HEK293 (cell line): ENCODE data around the gene SVOPL.

Source experiments
- CTCF ChIA-PET: fragments of 350-600 bp; formaldehyde crosslinking; extraction: SDS; loops from one replicate; lab custom pipeline; 2021; ENCODE audit warnings: antibody characterized with exemption; lab: Yijun Ruan, JAX
- POLR2A ChIA-PET: fragments of 300-600 bp; formaldehyde crosslinking; extraction: SDS; loops from one replicate; lab custom pipeline; 2020; ENCODE audit warnings: antibody characterized with exemption, inconsistent platforms; lab: Yijun Ruan, JAX
- H3K27ac ChIP-seq: fragments of 200-500 bp; sonication (Bioruptor generic); 2 replicates; pipeline ENCODE4 v1.5.1; 2014; ENCODE audit warnings: low read depth, low read length, control low read depth, inconsistent platforms; ENCODE audit errors: extremely low read depth
- H3K36me3 ChIP-seq, 2 experiments: fragments of 200-500 bp in 1 of 2; sonication (Bioruptor generic) in 1 of 2; 1 replicate in 1 of 2; 2 replicates in 1 of 2; pipeline ENCODE4 v1.5.1; 2014 to 2017; ENCODE audit warnings: inconsistent platforms in 2 of 2, low read length in 2 of 2; ENCODE audit not compliant: control insufficient read depth in 2 of 2, insufficient read depth in 1 of 2
- H3K4me1 ChIP-seq: fragments of 200-500 bp; sonication (Bioruptor generic); 2 replicates; pipeline ENCODE4 v1.5.1; 2014; ENCODE audit warnings: mild to moderate bottlenecking, low read length, inconsistent platforms; ENCODE audit not compliant: control insufficient read depth, insufficient read depth
- H3K4me3 ChIP-seq: 2 replicates; pipeline ENCODE4 v1.5.1; 2011; ENCODE audit warnings: low read depth, mild to moderate bottlenecking, control low read depth, low read length, moderate library complexity
- H3K9me3 ChIP-seq: fragments of 200-500 bp; sonication (Bioruptor generic); 2 replicates; pipeline ENCODE4 v1.5.1; 2014; ENCODE audit warnings: low read depth, low read length, inconsistent platforms; ENCODE audit not compliant: control insufficient read depth, insufficient read depth
- HOXA7 ChIP-seq: sonication (generic); formaldehyde crosslinking; IDR thresholded peaks from 2 replicates; pipeline ENCODE4 v1.8.1; 2022; ENCODE audit warnings: missing genetic modification reagents, borderline replicate concordance
- KLF7 ChIP-seq: fragments of 450-650 bp; formaldehyde crosslinking; IDR thresholded peaks from 2 replicates; pipeline ENCODE4 v1.5.1; 2016; ENCODE audit warnings: missing biosample characterization, missing genetic modification characterization, borderline replicate concordance
- ZFP3 ChIP-seq: fragments of 450-650 bp; formaldehyde crosslinking; IDR thresholded peaks from 2 replicates; pipeline ENCODE4 v1.5.1; 2016; ENCODE audit warnings: low read depth, missing biosample characterization, missing genetic modification characterization
- ZNF121 ChIP-seq: fragments of 450-650 bp; formaldehyde crosslinking; IDR thresholded peaks from 2 replicates; pipeline ENCODE4 v1.5.1; 2016; ENCODE audit warnings: missing biosample characterization, missing genetic modification characterization
- ZNF138 ChIP-seq: fragments of 450-650 bp; formaldehyde crosslinking; IDR thresholded peaks from 2 replicates; pipeline ENCODE4 v1.5.1; 2016; ENCODE audit warnings: missing biosample characterization, missing genetic modification characterization, borderline replicate concordance
- ZNF155 ChIP-seq: fragments of 450-650 bp; formaldehyde crosslinking; IDR thresholded peaks from 2 replicates; pipeline ENCODE4 v1.5.1; 2016; ENCODE audit warnings: missing biosample characterization, missing genetic modification characterization
- ZNF24 ChIP-seq: fragments of 450-650 bp; formaldehyde crosslinking; IDR thresholded peaks from 2 replicates; pipeline ENCODE4 v1.5.1; 2016; ENCODE audit warnings: missing biosample characterization, missing genetic modification characterization
- ZNF302 ChIP-seq: fragments of 450-650 bp; formaldehyde crosslinking; IDR thresholded peaks from 2 replicates; pipeline ENCODE4 v1.5.1; 2016; ENCODE audit warnings: missing biosample characterization, missing genetic modification characterization, low read depth
- ZNF521 ChIP-seq: fragments of 450-650 bp; formaldehyde crosslinking; IDR thresholded peaks from 2 replicates; pipeline ENCODE4 v1.5.1; 2017; ENCODE audit warnings: missing biosample characterization, mild to moderate bottlenecking, missing genetic modification characterization
- ZNF555 ChIP-seq: fragments of 450-650 bp; formaldehyde crosslinking; conservative IDR thresholded peaks from 2 replicates; pipeline ENCODE4 v1.5.1; 2017; ENCODE audit warnings: missing biosample characterization, mild to moderate bottlenecking, missing genetic modification characterization, inconsistent platforms
- ZNF707 ChIP-seq: fragments of 450-650 bp; formaldehyde crosslinking; IDR thresholded peaks from 2 replicates; pipeline ENCODE4 v1.5.1; 2016; ENCODE audit warnings: missing biosample characterization, missing genetic modification characterization
- ZNF768 ChIP-seq: fragments of 450-650 bp; formaldehyde crosslinking; IDR thresholded peaks from 2 replicates; pipeline ENCODE4 v1.5.1; 2018; ENCODE audit warnings: missing biosample characterization, mild to moderate bottlenecking, missing genetic modification characterization
- ZNF791 ChIP-seq: fragments of 450-650 bp; formaldehyde crosslinking; IDR thresholded peaks from 2 replicates; pipeline ENCODE4 v1.5.1; 2016; ENCODE audit warnings: missing biosample characterization, missing genetic modification characterization
- ZNF830 ChIP-seq: fragments of 450-650 bp; IDR thresholded peaks from 2 replicates; pipeline ENCODE4 v1.5.0; 2018; ENCODE audit warnings: missing biosample characterization, missing genetic modification characterization, low read depth, mild to moderate bottlenecking, moderate library complexity
- TF ChIP-seq, protein P1 (sequence below): fragments of 450-650 bp; formaldehyde crosslinking; IDR thresholded peaks from 2 replicates; pipeline ENCODE4 v1.5.1; 2016; ENCODE audit warnings: missing biosample characterization, missing genetic modification characterization
- TF ChIP-seq, protein P2 (sequence below): fragments of 450-650 bp; formaldehyde crosslinking; IDR thresholded peaks from 2 replicates; pipeline ENCODE4 v1.5.1; 2016; ENCODE audit warnings: missing biosample characterization, missing genetic modification characterization
- TF ChIP-seq, protein P3 (sequence below): fragments of 450-650 bp; formaldehyde crosslinking; IDR thresholded peaks from 2 replicates; pipeline ENCODE4 v1.5.1; 2016; ENCODE audit warnings: missing biosample characterization, missing genetic modification characterization, low read depth
- TF ChIP-seq, protein P4 (sequence below): fragments of 450-650 bp; formaldehyde crosslinking; IDR thresholded peaks from 2 replicates; pipeline ENCODE4 v1.5.1; 2016; ENCODE audit warnings: missing biosample characterization, missing genetic modification characterization
- TF ChIP-seq, protein P5 (sequence below): fragments of 450-650 bp; formaldehyde crosslinking; conservative IDR thresholded peaks from 2 replicates; pipeline ENCODE4 v1.5.1; 2016; ENCODE audit warnings: low read depth, missing biosample characterization, missing genetic modification characterization

The SVOPL gene

DNA sequence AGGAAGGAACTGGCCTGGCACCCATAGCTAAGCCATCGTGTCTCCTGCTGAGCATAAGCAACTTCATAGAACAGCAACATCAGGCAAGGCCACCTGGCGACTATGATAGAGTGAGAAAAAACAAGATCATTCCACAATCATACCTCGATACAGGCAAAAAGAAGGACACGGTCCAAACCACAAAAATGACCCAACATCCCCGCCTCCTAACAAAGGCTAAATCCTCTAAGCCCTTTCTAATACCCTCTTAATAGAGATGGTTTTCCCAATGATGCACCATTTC lies 40.2 kb upstream of the SVOPL start:
- Histone ChIP-seq H3K27ac (no peak overlapping the region), H3K36me3 (no peaks in the 10 kb centered on the region), H3K4me3 (no peak overlapping the region), H3K4me1 (no peaks in the 10 kb centered on the region), H3K9me3 (no peaks in the 10 kb centered on the region)
- CTCF ChIA-PET, result no interaction called here
- TF ChIP-seq ZNF830 (tag by site-specific recombination) (no peak), ZNF24 (tag by site-specific recombination) (no peak), ZNF768 (tag by site-specific recombination) (no peak), ZNF707 (tag by site-specific recombination) (no peak), ZNF138 (tag by site-specific recombination) (no peak), ZNF555 (no peak), ZNF791 (tag by site-specific recombination) (no peak), ZNF302 (no peak), ZFP3 (no peak), ZNF521 (tag by site-specific recombination) (no peak)
- TF ChIP-seq, protein P1, sequence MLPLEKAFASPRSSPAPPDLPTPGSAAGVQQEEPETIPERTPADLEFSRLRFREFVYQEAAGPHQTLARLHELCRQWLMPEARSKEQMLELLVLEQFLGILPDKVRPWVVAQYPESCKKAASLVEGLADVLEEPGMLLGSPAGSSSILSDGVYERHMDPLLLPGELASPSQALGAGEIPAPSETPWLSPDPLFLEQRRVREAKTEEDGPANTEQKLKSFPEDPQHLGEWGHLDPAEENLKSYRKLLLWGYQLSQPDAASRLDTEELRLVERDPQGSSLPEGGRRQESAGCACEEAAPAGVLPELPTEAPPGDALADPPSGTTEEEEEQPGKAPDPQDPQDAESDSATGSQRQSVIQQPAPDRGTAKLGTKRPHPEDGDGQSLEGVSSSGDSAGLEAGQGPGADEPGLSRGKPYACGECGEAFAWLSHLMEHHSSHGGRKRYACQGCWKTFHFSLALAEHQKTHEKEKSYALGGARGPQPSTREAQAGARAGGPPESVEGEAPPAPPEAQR (tag by site-specific recombination), result no peak
- TF ChIP-seq, protein P2, sequence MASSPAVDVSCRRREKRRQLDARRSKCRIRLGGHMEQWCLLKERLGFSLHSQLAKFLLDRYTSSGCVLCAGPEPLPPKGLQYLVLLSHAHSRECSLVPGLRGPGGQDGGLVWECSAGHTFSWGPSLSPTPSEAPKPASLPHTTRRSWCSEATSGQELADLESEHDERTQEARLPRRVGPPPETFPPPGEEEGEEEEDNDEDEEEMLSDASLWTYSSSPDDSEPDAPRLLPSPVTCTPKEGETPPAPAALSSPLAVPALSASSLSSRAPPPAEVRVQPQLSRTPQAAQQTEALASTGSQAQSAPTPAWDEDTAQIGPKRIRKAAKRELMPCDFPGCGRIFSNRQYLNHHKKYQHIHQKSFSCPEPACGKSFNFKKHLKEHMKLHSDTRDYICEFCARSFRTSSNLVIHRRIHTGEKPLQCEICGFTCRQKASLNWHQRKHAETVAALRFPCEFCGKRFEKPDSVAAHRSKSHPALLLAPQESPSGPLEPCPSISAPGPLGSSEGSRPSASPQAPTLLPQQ, result no peak
- TF ChIP-seq, protein P3, sequence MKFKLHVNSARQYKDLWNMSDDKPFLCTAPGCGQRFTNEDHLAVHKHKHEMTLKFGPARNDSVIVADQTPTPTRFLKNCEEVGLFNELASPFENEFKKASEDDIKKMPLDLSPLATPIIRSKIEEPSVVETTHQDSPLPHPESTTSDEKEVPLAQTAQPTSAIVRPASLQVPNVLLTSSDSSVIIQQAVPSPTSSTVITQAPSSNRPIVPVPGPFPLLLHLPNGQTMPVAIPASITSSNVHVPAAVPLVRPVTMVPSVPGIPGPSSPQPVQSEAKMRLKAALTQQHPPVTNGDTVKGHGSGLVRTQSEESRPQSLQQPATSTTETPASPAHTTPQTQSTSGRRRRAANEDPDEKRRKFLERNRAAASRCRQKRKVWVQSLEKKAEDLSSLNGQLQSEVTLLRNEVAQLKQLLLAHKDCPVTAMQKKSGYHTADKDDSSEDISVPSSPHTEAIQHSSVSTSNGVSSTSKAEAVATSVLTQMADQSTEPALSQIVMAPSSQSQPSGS (tag by site-specific recombination), result no peak
- TF ChIP-seq, all 188 proteins: peak for 0
- POLR2A ChIA-PET, result no interaction called here

DNA sequence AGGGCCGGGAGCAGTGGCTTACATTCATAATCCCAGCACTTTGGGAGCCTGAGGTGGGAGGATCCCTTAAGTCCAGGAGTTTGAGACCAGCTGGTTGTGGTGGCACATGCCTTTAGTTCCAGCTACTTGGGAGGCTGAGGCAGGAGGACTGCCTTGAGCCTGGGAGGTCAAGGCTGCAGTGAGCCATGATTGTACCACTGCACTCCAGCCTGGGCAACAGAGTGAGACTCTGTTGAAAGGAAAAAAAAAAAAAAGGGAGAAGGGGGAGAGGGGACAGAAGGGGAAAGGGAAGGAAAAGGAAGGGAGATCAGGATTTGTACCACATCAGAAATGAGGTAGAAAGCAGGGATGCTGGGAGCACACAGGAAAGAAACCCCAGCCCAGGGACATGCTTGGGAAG lies 38.7 kb upstream of the SVOPL start:
- no peak overlapping the region for H3K4me3 ChIP-seq
- no peaks in the 10 kb centered on the region for H3K36me3 ChIP-seq
- no peaks in the 10 kb centered on the region for H3K4me1 ChIP-seq
- POLR2A ChIA-PET, result no interaction called here
- H3K9me3 ChIP-seq, result no peaks in the 10 kb centered on the region
- TF ChIP-seq HOXA7 (CRISPR knock-in tag), result no peak
- TF ChIP-seq, all 188 proteins: peak for 0
- H3K27ac ChIP-seq, result no peak overlapping the region
- CTCF ChIA-PET, result interaction anchor here (1.4 to 2.3 kb wide), 2 partner anchors 81 to 578 kb away, joined by 4 to 39 read pairs; no protein-coding TSS in a partner anchor

DNA sequence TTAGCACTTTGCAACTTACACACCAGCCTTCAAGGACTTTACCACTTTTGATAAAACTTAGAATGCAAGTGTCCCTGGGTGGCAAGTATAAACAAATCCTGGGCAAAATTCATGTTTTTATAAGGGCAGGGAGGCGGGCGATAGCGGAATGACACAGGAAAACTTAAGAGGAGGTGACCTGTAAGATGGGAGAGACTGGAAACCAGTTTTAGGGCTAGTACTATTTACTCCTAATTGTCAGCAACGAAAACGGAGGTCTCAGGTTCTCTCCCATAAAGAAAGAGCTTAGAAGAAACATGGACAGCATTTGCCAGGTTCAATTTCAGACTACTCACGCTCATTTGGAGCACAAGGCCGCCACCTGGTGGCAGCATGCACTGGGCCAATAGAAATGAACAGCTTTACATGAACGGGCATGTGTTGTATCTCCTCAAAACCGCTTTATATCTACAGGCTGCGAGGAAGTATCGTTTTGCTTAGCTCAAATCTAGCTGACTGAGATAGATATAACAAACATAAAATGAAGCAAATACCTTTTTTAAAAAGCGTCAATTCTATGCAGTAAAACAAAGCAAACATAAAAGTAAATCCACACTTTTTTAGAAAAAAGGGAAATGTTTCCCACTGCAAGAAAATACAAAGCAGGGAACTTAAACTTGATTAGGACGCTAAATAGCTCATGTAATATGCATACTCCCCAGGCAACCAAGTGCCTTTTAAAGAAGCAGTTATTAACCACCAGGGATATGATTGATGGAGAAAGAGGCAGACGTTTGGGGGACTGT lies 37.6 kb upstream of the SVOPL start:
- H3K36me3 ChIP-seq, result no peaks in the 10 kb centered on the region
- no peak overlapping the region for H3K4me3 ChIP-seq
- H3K9me3 ChIP-seq, result no peaks in the 10 kb centered on the region
- POLR2A ChIA-PET, result interaction anchor here (0.5 to 1.1 kb wide), 2 partner anchors 577 to 736 kb away, joined by 4 to 6 read pairs; no protein-coding TSS in a partner anchor
- H3K4me1 ChIP-seq, result no peaks in the 10 kb centered on the region
- CTCF ChIA-PET, result interaction anchor here (0.5 to 2.3 kb wide), 39 partner anchors 9 to 838 kb away, joined by 3 to 39 read pairs (median 3); partner anchors contain the start of gene SVOPL
- no peak overlapping the region for H3K27ac ChIP-seq
- TF ChIP-seq ZNF121 (tag by site-specific recombination), result no peak
- TF ChIP-seq ZNF155 (tag by site-specific recombination), result no peak
- TF ChIP-seq, protein P4, sequence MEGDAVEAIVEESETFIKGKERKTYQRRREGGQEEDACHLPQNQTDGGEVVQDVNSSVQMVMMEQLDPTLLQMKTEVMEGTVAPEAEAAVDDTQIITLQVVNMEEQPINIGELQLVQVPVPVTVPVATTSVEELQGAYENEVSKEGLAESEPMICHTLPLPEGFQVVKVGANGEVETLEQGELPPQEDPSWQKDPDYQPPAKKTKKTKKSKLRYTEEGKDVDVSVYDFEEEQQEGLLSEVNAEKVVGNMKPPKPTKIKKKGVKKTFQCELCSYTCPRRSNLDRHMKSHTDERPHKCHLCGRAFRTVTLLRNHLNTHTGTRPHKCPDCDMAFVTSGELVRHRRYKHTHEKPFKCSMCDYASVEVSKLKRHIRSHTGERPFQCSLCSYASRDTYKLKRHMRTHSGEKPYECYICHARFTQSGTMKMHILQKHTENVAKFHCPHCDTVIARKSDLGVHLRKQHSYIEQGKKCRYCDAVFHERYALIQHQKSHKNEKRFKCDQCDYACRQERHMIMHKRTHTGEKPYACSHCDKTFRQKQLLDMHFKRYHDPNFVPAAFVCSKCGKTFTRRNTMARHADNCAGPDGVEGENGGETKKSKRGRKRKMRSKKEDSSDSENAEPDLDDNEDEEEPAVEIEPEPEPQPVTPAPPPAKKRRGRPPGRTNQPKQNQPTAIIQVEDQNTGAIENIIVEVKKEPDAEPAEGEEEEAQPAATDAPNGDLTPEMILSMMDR (tag by site-specific recombination), result peak; percentile 83
- TF ChIP-seq KLF7 (tag by site-specific recombination), result no peak
- TF ChIP-seq, protein P5, sequence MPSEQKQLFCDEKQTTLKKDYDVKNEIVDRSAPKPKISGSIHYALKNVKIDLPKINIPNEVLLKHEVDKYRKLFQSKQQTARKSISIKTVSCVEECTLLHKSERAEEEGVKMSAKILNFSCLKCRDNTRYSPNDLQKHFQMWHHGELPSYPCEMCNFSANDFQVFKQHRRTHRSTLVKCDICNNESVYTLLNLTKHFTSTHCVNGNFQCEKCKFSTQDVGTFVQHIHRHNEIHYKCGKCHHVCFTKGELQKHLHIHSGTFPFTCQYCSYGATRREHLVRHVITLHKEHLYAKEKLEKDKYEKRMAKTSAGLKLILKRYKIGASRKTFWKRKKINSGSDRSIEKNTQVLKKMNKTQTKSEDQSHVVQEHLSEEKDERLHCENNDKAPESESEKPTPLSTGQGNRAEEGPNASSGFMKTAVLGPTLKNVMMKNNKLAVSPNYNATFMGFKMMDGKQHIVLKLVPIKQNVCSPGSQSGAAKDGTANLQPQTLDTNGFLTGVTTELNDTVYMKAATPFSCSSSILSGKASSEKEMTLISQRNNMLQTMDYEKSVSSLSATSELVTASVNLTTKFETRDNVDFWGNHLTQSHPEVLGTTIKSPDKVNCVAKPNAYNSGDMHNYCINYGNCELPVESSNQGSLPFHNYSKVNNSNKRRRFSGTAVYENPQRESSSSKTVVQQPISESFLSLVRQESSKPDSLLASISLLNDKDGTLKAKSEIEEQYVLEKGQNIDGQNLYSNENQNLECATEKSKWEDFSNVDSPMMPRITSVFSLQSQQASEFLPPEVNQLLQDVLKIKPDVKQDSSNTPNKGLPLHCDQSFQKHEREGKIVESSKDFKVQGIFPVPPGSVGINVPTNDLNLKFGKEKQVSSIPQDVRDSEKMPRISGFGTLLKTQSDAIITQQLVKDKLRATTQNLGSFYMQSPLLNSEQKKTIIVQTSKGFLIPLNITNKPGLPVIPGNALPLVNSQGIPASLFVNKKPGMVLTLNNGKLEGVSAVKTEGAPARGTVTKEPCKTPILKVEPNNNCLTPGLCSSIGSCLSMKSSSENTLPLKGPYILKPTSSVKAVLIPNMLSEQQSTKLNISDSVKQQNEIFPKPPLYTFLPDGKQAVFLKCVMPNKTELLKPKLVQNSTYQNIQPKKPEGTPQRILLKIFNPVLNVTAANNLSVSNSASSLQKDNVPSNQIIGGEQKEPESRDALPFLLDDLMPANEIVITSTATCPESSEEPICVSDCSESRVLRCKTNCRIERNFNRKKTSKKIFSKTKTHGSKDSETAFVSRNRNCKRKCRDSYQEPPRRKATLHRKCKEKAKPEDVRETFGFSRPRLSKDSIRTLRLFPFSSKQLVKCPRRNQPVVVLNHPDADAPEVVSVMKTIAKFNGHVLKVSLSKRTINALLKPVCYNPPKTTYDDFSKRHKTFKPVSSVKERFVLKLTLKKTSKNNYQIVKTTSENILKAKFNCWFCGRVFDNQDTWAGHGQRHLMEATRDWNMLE (tag by site-specific recombination), result no peak
